ENCODE data around the gene TATDN2.

Gene TATDN2

GRCh38 chr3:10320320-10320677 is 72.0 kb downstream of the TATDN2 start:
- DNase-seq = no peak

DNA sequence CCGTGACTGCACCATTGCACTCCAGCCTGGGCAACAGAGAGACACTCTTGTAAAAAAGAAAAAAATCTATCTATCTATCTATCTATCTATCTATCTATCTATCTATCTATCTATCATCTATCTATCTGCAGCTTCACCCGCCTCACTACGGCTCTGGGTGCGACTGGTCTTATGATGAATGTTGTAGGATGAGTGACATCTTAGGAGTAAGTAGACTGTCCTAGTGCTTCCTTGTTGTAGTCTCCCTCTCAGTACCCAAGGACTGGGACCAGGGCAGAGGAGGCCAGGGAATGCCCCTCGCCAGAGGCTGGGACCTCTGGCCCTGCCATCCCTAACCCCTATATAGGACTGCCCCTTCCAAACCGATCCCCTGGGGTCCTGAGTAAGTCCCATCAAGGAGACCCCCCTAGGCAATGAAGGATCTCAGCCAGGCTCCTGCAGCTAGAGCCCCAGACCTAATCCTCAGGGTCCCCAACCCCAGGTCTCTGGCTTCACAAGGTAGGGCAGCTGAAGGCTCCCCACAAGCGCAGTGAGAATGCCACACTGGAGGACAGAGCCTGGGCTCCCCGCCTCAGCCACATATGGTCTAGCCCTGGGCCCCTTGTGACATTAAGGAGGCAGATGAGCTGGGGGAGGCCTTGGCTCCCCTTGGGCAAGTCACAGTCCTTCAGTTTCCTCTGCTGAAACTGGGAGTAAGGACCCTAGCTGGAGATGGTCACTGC is 73.5 kb downstream of the TATDN2 start:
- no peak for DNase-seq

DNA sequence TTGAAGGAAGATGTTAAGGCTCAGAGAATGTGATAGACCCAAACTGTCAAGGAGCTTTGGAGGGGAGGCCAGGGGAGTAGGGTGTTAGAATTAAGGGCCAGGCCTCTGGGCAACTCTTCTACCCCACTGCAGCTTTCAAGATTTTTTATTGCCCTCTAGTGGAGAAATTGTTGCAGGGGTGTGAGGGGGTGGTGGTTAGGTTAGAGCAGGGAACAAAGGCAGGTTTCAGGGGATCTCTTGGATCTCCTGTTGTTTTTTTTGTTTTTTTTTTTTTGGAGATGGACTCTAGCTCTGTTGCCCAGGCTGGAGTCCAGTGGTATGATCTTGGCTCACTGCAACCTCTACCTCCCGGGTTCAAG is 74.1 kb downstream of the TATDN2 start:
- no peak for DNase-seq

GRCh38 chr3:10327592-10327991 is 79.3 kb downstream of the TATDN2 start:
- DNase-seq = no peak

- no peak for DNase-seq
Observed at GRCh38 chr3:10328460-10329071, 80.3 kb downstream of the TATDN2 start.

DNA sequence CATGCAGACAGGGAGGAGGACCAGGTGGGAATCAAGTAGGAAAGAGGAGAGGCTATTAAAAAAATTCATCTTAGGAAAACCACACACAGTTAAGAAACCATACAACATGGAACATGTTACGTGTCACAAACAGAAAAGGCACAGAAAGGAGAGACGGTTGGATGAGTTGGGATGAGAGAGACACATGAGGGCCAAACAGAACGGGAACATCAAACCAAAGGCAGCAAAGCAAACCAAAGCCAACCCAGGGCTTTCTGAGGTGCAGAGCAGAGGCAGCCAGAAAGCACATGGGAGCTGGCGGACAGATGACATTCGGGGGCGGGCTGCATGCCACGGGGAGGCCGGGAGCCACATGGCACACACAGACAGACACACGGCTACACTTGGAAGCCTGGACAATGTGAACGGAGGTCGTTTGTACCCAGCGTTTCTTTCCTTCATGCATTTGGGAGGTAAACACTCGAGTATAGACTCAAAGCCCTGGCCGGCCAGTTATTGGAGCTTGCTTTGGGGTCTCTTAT is 81.3 kb downstream of the TATDN2 start:
- DNase-seq = no peak

DNA sequence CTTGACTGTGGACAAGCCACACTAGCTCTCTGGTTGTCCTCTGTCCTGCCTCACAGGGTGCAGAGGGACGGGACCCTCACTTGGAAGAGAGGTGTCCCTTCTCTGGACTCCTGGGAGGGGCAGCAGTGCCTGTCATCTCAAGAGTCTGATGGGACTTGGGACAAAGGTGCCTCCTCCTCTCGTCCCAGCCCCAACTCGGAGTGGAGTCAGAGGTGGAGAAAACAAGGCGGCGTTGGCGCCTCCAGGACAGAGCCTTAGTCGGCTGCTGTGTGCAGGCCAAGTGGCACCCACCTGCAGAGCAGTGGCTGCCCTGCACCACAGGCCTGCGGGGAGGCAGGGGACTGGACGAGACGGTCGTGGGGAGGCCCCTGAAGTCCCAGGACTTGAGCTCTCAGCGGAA is 82.1 kb downstream of the TATDN2 start:
- DNase-seq = no peak

All from NCI-H2227 treated with DMSO at 0.1 percent for 48 hours (cell line).